Measurements from ENCODE around the gene SMIM22. TPM values are rescaled to one million over a fixed set of nuclear protein-coding genes. Genes with fewer than 3 reads are reported as not detected.

Gene SMIM22
- polyA plus RNA-seq, 4 donors = 7.5 to 12.7 (median 10.9) TPM

DNA sequence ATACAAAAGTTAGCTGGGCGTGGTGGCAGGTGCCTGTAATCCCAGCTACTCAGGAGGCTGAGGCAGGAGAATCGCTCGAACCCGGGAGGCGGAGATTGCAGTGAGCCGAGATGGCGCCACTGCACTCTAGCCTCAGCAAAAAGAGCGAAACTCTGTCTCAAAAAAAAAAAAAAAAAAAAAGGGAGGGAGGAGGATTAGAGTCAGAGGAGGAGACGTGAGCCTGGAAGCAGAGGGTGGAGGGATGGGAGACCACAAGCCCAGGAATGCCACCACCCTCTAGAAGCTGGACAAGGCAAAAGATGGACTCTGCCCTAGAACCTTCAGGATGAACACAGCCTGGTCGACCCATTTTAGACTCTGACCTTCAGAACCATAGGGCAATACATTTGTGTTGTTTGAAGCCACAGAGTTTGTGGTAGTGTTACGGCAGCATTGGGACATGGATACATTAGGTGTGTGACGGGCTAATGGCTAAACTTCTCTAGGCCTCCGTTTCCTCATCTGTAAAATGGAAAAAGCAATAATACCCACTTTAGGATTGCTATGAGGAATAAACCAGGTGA is 2.1 kb upstream of the SMIM22 start:
- no peak for DNase-seq (ENCODE audit: low read depth in 4 of 4, low spot score in 3 of 4)

DNA sequence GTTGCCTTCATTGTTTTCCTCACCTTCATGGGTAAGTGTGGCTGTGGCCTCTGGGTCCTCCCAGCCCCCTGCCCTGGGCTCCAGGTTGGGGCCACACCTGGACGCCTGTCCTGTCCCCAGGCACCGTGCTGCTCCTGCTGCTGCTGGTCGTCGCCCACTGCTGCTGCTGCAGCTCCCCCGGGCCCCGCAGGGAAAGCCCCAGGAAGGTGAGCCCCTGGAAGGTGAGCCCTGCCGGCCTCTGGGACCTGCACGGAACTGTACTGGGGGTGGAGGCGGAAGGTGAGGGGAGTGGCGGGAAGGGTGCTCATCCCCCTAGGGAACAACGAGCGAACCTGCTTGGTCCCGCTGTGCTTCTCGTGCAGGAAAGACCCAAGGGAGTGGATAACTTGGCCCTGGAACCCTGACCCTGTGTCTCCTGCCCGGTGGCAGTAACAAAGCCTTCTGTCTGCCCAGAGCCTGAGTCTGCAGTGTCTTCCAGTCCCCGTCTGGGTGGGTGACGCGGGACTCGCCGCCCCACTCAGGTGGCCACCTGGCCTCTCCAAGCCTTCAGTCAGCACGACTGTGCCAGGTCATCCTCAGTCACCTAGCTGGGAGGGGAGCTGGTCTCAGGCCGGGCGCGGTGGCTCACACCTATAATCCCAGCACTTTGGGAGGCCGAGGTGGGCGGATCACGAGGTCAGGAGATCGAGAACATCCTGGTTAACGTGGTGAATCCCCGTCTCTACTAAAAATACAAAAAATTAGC is 831 bp downstream of the SMIM22 start:
- no peak for DNase-seq (ENCODE audit: low read depth in 4 of 4, low spot score in 3 of 4)

DNA sequence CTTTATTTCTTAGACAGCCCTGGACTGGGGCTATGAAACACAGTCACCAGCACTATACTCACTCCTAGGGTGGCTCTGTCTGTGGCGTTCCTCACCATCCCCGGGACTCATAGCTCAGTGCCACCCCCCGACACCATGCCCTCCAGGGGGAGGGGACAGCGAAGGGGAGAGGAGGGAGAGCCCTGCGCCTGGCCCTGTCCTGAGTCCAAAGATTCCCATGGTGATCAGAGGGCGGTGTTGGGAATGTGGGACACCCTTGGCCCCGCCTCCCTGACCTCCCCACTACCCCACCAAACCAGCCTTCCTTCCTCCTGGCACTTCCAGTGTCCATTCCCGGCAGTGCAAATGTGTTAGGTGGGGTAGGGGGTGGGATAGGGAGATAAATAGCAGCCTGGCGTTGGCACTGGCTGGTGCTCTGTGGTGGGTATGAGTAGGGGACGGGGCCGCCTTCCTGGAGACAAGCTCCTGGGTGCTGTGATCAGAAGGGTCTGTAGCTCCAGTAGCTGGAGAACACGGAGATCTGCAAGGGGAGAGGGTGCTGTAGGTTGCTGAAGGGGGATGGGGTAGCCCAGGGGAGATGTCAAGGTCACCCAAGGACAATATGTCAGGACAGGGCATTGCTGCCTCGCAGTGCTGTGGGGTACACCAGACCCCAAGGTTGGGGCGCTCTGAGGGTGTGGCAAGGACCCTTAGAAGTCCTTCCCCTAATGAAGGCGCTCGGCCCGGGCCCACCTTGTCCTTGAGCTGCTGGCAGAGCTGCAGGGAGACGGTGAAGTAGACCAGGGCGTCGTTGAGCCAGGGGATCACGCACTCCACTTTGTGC is 2.0 kb downstream of the SMIM22 start:
- no peak for DNase-seq (ENCODE audit: low read depth in 4 of 4, low spot score in 3 of 4)

DNA sequence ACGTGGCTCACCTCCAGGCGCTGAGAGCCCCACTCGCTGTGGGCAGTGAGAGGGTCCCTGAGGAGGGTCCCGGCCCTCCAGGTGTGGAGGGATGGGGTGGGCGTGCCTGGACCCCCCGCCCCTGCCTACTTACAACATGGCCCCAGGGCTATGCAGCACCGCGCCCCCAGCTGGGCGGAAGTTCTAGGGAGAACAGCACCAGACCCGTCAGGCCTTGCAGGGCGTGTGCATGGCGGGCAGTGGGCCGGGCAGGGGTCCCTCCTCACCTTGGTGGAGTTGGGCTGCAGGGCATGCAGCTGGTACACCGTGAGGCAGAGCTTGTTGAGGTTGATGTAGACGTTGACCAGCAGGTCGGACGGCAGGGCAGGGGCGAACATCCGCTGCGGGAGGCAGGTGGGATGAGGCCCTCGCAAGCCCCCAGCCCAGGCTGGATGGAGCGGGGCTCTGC is 2.7 kb downstream of the SMIM22 start:
- DNase-seq (ENCODE audit: low read depth in 4 of 4, low spot score in 3 of 4) = no peak

DNA sequence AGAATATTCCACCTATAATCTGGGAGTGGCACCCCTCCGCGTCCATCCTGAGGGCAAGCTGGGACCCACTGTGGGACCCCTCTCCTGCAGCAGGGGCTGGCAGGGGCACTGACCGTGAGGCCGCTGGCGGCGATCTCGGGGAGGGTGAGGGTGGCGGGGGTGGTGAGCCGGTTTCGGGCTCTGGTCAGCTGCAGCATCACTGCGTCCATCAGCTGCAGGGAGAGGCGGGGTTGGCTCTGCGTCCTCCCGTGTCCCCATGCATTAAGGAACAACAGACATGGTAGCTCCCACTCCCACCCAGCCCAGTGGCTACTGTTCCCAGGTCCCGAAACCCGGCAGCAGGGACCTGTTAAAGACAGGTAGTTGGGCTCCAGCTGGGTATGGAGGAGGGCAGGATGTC is 3.3 kb downstream of the SMIM22 start:
- DNase-seq (ENCODE audit: low read depth in 4 of 4, low spot score in 3 of 4) = no peak

DNA sequence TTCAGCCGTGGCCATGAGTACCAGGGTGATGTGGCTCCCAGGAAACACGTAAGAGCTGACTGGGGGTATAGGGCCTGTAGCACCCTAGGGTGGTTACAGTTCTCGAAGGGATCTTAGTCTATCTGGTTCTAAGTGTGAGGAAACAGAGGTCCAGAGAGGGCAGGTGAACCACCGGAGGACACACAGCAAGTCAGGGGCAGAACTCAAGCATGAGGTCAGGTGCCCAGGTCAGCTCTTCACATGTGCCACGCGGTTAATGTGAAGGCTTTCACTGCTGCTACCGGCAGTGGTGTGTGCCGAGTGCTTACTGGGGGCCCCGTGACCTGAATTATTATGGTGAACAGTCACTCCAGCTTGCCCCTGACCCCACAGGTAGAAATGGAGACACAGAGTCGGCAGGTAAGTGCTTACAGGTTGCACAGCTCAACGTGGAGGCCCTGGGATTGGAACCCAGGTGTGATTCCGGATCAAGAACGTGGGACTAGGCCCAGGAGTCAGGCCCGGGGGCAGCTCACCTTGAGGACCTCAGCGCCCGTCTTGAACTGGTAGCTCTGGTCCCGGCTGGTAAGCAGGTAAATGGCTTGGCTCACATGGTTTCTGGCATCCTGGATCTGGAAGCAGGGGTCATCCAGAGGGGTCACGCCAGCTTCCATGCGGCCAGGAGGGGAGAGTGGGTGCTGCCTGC is 4.1 kb downstream of the SMIM22 start:
- DNase-seq (ENCODE audit: low read depth in 4 of 4, low spot score in 3 of 4) = no peak

DNA sequence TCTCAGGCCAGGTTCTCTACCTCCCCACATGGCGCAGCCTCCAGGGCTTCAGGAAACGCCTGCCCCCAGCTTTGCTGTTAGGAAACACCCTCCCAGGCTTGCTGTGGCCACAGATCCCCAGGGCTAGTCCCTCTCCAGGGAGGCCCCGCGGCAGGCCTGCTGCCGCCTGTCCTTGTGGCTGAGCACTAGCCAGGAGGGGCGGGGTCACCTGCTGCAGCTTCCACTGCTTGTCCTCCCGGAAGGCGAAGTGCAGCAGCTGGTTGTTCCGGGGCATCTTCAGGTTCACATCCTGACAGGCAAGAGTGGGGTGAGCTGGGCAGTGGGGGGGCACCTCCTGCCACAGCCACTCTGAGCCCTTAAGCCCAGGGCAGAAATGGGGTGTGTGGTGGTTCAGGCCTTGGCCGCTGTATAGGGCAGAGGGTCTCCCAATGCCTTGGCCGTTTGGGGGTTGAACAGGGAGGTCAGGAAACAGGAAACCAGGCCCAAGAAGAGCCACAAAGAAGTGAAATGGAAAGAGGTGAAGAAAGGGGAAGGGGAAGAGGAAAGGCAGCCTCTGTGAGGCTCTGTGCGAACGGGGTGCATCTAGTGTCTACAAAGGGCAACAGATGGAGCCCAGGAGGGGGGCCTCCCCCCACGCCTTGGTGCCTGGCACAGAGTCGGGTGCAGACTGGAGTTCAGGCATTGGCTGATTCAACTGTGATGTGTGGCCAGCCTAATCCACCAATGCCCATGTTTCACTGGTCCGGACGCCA is 5.3 kb downstream of the SMIM22 start:
- no peak for DNase-seq (ENCODE audit: low read depth in 4 of 4, low spot score in 3 of 4)

DNA sequence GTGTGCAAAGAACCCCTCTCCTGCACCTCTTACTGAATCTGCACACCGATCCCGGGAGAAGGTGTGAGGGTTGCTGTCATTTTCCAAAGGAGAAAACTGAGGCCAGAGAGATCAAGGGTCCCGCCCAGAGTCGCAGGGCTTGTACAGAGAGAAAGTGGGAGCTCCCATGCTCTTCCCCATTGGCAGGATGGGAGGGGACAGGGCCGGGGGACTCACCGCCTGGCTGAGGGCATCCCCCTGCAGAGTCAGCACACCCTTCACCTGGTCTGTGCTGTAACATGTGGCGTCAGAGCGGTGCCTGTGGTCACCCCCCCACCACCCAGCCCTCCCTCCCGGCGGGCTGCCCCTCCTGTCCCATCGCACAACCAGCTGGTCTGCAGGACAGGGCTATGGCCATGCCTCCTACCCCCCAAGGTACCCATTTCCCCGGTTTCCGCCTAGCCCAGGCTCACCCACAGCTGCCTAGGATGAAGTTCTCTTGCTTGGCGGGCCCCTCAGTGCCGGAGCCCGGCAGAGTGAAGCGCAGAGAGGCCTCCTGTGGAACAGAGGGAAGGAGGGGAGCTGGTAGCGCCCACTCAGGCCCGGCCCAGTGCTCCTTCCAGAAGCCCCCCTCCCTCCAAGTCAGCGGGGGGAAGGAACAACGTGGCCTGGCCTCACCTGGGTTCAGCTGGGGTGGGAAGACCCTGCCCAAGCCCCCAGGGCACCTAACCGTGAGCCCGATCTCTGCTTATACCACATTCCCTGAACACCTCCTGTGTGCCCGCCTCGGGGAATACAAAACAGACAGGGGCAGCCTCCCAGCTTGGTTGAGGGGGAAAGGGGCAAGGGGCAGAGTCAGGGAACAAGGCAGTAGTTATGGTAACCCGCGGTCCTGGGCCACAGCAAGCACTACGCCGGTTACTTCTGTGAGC is 6.1 kb downstream of the SMIM22 start:
- no peak for DNase-seq (ENCODE audit: low read depth in 4 of 4, low spot score in 3 of 4)

DNA sequence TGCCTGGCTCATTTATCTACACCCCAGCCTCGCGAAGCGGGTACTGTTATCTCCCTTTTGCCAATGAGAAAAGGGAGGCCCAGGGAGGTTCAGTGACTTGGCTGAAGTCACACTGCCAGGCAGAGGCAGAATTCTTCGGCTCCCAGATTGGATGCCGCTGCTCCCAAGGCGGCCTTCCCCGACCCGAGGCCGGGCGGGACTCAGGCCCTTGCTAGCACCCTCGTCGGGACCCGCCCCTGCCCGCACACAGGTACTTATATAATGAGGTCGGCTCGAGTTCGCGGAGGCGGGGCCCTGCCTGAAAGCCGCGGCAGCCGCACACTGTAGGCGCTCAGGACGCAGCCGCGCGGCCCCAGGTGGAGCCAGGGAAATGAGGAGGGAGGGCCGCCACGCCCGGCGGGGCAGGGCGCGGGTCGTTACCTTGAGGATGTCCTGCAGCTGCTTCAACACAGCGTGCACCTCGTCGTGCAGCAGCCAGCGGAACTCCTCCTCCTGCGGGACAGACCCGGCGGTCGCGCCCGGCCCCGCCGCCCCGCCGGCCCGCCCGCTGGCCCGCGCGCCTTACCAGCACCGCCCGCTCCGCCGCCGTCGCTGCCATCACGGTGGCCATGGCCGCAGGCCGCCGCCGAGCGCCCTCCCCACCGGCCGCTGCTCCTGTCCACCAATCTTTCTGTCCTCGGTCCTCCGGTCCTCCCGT is 6.9 kb downstream of the SMIM22 start, which contains the start of gene ROGDI:
Gene ROGDI, minus strand, starts transcription at position 672 of the 697 bp plus-strand sequence. Its CDS starts 62 bp downstream, at position 610.
- peak; percentile 47 to 68 (median 62) for DNase-seq (ENCODE audit: low read depth in 4 of 4, low spot score in 3 of 4)

DNA sequence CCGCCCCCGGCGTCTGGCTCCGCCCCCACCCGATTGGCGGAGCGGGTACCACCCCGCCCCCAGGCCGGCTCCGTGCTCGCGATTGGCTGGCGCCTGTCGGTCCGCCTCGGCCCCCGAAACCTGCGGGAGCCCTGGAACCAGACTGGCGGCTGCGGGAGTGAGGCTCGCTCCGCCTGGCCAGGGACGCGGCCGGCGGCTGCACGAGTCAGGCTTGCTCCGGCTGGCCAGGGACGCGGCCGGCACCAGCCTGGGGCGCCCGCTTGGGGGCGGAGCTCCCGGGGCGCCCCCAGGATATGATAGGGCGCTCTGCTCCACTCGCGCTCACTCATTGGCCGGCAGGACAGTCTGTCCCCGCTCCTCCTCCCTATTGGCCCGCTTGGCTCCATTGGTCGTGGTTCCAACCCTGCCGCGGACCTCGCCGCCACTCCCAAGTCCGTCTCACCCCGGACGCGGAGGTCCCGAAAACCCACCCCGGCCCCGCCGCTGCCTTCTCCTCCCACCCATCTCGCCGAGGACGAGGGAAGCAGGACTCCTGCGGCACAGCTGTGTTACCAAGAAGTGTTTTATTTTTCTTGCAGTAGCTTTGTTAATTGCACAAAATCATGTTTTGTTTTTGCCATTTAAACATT is 7.6 kb downstream of the SMIM22 start:
- DNase-seq (ENCODE audit: low read depth in 4 of 4, low spot score in 3 of 4) = peak; percentile 76 to 81 (median 78)

DNA sequence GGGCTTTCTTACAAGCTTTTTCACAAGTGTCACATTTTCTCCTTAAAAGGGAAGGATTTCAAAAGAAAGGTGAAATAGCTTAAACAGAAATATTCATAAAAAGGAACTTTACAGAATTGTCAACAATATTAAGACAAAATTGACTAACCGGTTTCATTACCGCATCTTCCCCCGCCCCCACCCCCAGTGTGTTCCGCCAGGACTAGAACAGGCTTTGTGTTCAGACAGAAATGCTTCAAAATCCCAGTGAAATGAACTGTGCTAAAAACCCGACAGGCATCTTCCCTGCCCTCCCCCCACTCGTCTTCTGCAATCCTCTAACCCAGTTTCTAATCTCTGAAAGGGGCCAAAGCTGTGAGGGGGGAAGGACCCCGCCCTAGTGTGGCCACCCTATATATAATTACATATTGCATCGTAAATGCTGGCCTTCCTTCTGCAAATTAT is 8.3 kb downstream of the SMIM22 start:
- DNase-seq (ENCODE audit: low read depth in 4 of 4, low spot score in 3 of 4) = no peak

DNA sequence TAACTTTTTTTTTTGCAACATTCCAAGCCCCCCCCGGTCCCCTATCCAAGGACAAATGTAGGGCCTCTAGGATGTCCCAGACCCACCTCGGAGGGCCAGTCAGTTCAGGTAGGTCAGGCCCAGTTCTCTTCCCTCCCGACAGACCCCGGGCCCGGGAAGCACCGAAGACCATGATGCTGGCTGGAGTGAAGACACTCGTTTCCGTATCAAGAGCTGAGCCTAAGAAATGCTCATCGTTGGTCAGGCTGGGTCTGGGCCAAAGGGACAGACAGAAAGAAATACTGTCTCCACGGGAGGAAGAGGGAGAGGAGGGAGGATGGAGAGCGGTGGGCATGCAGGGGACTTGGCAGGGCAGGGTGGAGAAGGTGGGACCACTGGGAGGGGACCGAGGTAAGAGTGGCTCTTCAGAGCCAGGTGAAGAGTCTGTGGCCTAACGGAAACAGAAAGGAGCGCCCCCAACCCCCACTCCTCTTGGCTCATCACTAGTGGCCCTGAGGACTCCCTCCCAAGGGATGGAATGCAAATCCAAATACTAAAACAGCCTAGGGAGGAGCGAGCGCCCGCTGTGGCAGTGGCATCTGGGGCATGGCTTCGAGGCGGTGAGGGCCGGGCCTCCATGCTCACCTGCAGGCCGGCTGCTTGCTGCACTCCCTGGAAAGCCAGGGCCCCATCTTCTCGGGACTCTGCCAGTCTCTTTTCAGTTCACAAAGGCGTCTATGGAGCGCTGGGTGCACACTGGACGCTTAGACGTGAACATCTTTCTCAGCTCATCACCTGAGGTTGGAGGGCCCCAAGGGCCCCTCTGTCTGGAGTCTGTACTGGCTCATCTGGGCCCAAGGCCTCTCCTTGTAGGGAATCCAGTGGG is 9.0 kb downstream of the SMIM22 start:
- no peak for DNase-seq (ENCODE audit: low read depth in 4 of 4, low spot score in 3 of 4)

DNA sequence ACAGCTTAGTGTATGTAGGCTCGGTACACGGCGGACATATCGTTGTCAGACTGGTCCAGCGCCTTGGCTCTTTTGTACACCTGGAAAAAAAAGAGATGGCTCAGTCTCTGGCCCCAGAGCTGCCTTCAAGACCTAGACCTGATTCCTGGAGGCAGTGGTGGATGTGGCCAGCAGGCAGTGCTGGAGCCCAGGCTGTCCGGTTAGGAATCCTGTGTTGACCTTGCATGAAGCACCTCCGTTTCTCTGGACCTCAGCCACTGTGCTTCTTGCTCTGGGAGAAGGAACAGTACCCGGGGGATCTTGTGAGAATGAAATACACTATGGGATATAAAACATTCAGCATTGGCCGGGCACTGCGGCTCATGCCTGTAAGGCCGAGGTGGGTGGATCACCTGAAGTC is 10.1 kb downstream of the SMIM22 start:
- no peak for DNase-seq (ENCODE audit: low read depth in 4 of 4, low spot score in 3 of 4)

DNA sequence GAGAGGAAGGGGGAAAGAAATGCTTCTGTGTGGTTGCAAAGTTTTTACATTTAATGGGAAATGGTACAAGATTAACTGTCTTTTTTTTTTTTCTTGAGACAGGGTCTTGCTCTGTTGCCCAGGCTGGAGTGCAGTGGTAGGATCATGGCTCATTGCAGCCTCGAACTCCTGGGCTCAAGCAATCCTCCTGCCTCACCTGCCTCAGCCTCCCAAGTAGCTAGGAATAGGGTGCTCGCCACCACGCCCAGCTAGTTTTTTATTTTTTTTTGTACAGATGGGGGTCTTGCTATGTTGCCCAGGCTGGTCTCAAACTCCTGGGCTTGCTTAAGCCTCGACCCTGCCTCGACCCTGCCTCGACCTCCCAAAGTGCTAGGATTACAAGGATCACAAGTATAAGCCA is 11.1 kb downstream of the SMIM22 start:
- no peak for DNase-seq (ENCODE audit: low read depth in 4 of 4, low spot score in 3 of 4)

DNA sequence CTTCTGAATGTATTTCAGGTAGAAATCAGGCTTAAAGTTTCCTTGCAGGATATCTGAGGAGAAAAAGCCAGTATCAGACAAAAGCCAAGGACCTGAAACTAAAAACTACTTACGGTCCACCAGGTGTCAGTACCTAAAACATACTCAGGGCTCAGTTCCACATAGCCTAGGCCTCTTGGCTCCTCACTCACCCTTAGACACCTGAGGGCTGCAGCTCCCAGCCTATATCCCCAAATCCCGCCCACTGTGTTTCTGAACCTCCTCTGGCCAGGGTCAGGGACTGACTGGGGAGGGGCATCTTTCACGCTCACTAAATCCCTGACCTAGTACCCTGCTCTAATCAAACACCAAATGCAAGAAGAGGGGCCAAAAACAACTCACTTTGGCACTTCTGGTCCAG is 16.1 kb downstream of the SMIM22 start:
- no peak for DNase-seq (ENCODE audit: low read depth in 4 of 4, low spot score in 3 of 4)

DNA sequence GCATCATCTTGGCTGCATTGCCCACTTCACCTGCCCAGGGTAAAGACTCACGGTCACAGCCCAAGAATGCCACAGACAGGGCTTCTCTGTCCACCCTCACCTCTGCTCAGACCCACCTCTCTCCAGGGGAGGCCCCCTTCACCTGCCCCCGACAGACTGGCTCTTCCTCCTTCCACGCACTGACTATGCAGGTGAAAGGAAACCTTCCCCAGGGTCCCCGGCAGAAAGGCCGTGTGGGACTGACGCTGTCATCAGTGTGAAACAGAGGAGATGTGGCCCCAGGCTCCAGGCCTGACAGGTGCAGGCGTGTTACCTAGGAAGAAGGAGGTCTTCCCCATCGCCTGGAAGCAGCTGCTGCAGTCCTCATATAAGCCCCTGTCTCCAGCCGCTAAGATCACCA is 16.6 kb downstream of the SMIM22 start:
- DNase-seq (ENCODE audit: low read depth in 4 of 4, low spot score in 3 of 4) = no peak

All from right renal pelvis (tissue), 4 donors.